OCI-LY3 (cell line): ENCODE data around the gene CUX1.

ENCODE experiments used
- EZH2phosphoT487 ChIP-seq: fragments of 200-600 bp; shearing (Covaris generic); IDR thresholded peaks from 2 replicates; pipeline ENCODE4 v1.6.1; 2018; ENCODE audit warnings: antibody characterized with exemption, mixed run types, low read depth
- TF ChIP-seq, protein P1 (sequence below): fragments of 200-600, 300-600 bp; sonication (generic); IDR thresholded peaks from 2 replicates; pipeline ENCODE4 v1.5.1; 2014; ENCODE audit warnings: antibody characterized with exemption, low read length, low read depth

DNA sequence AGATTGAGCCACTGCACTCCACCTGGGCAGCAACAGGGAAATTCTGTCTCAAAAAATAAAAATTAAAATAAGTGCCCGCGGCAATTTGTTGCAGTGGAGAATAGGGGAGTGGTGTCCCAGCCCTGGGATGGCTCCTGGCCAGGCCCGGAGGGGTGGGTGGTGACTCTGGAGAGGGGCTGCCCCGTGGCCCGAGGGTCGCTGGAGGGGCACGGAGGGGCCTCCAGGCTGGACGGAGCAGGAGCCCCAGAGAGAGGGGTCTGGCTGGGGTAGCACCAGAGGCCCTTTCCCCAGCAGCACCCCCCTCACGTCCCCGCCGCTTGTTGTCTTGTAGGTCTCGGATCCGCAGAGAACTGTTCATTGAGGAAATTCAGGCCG lies 430.6 kb downstream of the CUX1 start:
- TF ChIP-seq, protein P1, sequence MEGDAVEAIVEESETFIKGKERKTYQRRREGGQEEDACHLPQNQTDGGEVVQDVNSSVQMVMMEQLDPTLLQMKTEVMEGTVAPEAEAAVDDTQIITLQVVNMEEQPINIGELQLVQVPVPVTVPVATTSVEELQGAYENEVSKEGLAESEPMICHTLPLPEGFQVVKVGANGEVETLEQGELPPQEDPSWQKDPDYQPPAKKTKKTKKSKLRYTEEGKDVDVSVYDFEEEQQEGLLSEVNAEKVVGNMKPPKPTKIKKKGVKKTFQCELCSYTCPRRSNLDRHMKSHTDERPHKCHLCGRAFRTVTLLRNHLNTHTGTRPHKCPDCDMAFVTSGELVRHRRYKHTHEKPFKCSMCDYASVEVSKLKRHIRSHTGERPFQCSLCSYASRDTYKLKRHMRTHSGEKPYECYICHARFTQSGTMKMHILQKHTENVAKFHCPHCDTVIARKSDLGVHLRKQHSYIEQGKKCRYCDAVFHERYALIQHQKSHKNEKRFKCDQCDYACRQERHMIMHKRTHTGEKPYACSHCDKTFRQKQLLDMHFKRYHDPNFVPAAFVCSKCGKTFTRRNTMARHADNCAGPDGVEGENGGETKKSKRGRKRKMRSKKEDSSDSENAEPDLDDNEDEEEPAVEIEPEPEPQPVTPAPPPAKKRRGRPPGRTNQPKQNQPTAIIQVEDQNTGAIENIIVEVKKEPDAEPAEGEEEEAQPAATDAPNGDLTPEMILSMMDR: no peak
- TF ChIP-seq EZH2phosphoT487: no peak
